WTC11 (cell line): ENCODE results near the gene TRAF3IP3. TPM values are rescaled to one million over a fixed set of nuclear protein-coding genes. Genes with fewer than 3 reads are reported as not detected.

Experiments used
- ATAC-seq: fragments of 200-7000 bp; cut with Tn5 transposase; 2 replicates; pipeline ENCODE4 v1.10.0; 2021; ENCODE audit warnings: mild to moderate bottlenecking, moderate library complexity
- CTCF ChIA-PET: fragments of 300-600 bp; sonication (Branson Sonifier 250); formaldehyde crosslinking; loops from one replicate; lab custom pipeline; 2021; ENCODE audit warnings: antibody characterized with exemption; lab: Charles Lee
- POLR2A ChIA-PET: fragments of 350-600 bp; sonication (Branson Sonifier 250); formaldehyde crosslinking; loops from one replicate; lab custom pipeline; 2021; ENCODE audit warnings: antibody characterized with exemption; lab: Charles Lee
- DNase-seq: peaks from one replicate; pipeline ENCODE4 v3.0.0; 2021; ENCODE audit warnings: low spot score
- H3K27ac Mint-ChIP-seq: 2 replicates; pipeline ENCODE4 v1.8.0; 2021; ENCODE audit warnings: mixed read lengths
- H3K27me3 Mint-ChIP-seq: 2 replicates; pipeline ENCODE4 v1.8.0; 2021; ENCODE audit warnings: low read depth, mild to moderate bottlenecking, moderate library complexity, mixed read lengths
- H3K36me3 Mint-ChIP-seq: 2 replicates; pipeline ENCODE4 v1.8.0; 2021; ENCODE audit warnings: mixed read lengths
- H3K4me1 Mint-ChIP-seq: 2 replicates; pipeline ENCODE4 v1.8.0; 2022; ENCODE audit warnings: mixed read lengths
- H3K4me3 Mint-ChIP-seq: 2 replicates; pipeline ENCODE4 v1.8.0; 2021; ENCODE audit warnings: mild to moderate bottlenecking, moderate library complexity, mixed read lengths
- H3K9me3 Mint-ChIP-seq: 2 replicates; pipeline ENCODE4 v1.8.0; 2021; ENCODE audit warnings: mixed read lengths
- CREB1 ChIP-seq: sonication (generic); formaldehyde crosslinking; IDR thresholded peaks from 2 replicates; pipeline ENCODE4 v1.8.0; 2023; ENCODE audit warnings: mild to moderate bottlenecking, missing genetic modification reagents
- CREM ChIP-seq: sonication (generic); formaldehyde crosslinking; IDR thresholded peaks from 2 replicates; pipeline ENCODE4 v1.8.1; 2022; ENCODE audit warnings: mild to moderate bottlenecking, missing genetic modification reagents, moderate library complexity
- MXD4 ChIP-seq: fragments of 250-450 bp; sonication (Bioruptor Pico); IDR thresholded peaks from 2 replicates; pipeline ENCODE4 v1.8.0; 2021; ENCODE audit warnings: mild to moderate bottlenecking, moderate library complexity, borderline replicate concordance
- NR2C2 ChIP-seq: sonication (generic); formaldehyde crosslinking; IDR thresholded peaks from 2 replicates; pipeline ENCODE4 v1.8.0; 2022; ENCODE audit warnings: mild to moderate bottlenecking, missing genetic modification reagents
- RELA ChIP-seq: sonication (generic); formaldehyde crosslinking; IDR thresholded peaks from 2 replicates; pipeline ENCODE4 v1.8.1; 2022; ENCODE audit warnings: missing genetic modification reagents, mild to moderate bottlenecking, borderline replicate concordance
- TEAD4 ChIP-seq: sonication (generic); formaldehyde crosslinking; IDR thresholded peaks from 2 replicates; pipeline ENCODE4 v1.8.0; 2022; ENCODE audit warnings: mild to moderate bottlenecking, missing genetic modification reagents
- total RNA-seq: library from RNA; stranded (reverse); gene quantifications from 3 replicates; pipeline ENCODE4 v1.2.3, GENCODE V29; 2021
- TF ChIP-seq, protein P1 (sequence below): sonication (generic); formaldehyde crosslinking; IDR thresholded peaks from 2 replicates; pipeline ENCODE4 v1.8.0; 2023; ENCODE audit warnings: mild to moderate bottlenecking, missing genetic modification reagents
- TF ChIP-seq, protein P2 (sequence below): sonication (generic); formaldehyde crosslinking; IDR thresholded peaks from 2 replicates; pipeline ENCODE4 v1.8.1; 2023; ENCODE audit warnings: mild to moderate bottlenecking, missing genetic modification reagents
- TF ChIP-seq, protein P3 (sequence below): sonication (generic); formaldehyde crosslinking; IDR thresholded peaks from 2 replicates; pipeline ENCODE4 v1.8.0; 2022; ENCODE audit warnings: mild to moderate bottlenecking, missing genetic modification reagents
- TF ChIP-seq, protein P4 (sequence below): sonication (generic); formaldehyde crosslinking; IDR thresholded peaks from 2 replicates; pipeline ENCODE4 v1.8.1; 2023; ENCODE audit warnings: mild to moderate bottlenecking, moderate library complexity, missing genetic modification reagents
- TF ChIP-seq, protein P5 (sequence below): fragments of 250-450 bp; sonication (Bioruptor Pico); IDR thresholded peaks from 2 replicates; pipeline ENCODE4 v1.9.0; 2021; ENCODE audit warnings: mild to moderate bottlenecking

TRAF3IP3 gene
- total RNA-seq, 1 experiment from 2014 or later: 0.74 TPM

DNA sequence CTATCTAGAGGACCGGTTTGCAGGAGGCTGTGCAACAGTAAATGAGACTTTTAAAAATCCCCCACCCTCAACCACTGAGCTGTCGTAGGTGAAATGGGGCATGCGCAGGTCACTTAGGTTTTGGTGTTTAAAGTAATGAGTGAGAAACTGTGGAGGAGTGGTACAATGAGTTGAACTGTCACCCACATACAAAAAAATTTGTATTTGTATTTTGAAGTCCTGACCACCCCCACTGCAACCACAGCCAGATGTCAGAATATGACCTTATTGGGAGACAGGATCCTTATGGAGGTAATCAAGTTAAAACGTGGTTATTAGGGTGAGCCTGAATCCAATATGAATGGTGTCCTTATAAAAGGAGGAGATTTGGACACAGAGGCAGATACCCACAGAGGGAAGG lies 51.7 kb downstream of the TRAF3IP3 start:
- no peak for TF ChIP-seq CREB1 (CRISPR knock-in tag)
- no peak for TF ChIP-seq NR2C2 (CRISPR knock-in tag)
- TF ChIP-seq, protein P1, sequence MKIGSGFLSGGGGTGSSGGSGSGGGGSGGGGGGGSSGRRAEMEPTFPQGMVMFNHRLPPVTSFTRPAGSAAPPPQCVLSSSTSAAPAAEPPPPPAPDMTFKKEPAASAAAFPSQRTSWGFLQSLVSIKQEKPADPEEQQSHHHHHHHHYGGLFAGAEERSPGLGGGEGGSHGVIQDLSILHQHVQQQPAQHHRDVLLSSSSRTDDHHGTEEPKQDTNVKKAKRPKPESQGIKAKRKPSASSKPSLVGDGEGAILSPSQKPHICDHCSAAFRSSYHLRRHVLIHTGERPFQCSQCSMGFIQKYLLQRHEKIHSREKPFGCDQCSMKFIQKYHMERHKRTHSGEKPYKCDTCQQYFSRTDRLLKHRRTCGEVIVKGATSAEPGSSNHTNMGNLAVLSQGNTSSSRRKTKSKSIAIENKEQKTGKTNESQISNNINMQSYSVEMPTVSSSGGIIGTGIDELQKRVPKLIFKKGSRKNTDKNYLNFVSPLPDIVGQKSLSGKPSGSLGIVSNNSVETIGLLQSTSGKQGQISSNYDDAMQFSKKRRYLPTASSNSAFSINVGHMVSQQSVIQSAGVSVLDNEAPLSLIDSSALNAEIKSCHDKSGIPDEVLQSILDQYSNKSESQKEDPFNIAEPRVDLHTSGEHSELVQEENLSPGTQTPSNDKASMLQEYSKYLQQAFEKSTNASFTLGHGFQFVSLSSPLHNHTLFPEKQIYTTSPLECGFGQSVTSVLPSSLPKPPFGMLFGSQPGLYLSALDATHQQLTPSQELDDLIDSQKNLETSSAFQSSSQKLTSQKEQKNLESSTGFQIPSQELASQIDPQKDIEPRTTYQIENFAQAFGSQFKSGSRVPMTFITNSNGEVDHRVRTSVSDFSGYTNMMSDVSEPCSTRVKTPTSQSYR: no peak
- no peak for TF ChIP-seq RELA (CRISPR knock-in tag)
- TF ChIP-seq, protein P2, sequence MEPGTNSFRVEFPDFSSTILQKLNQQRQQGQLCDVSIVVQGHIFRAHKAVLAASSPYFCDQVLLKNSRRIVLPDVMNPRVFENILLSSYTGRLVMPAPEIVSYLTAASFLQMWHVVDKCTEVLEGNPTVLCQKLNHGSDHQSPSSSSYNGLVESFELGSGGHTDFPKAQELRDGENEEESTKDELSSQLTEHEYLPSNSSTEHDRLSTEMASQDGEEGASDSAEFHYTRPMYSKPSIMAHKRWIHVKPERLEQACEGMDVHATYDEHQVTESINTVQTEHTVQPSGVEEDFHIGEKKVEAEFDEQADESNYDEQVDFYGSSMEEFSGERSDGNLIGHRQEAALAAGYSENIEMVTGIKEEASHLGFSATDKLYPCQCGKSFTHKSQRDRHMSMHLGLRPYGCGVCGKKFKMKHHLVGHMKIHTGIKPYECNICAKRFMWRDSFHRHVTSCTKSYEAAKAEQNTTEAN (CRISPR knock-in tag): no peak
- TF ChIP-seq, protein P3, sequence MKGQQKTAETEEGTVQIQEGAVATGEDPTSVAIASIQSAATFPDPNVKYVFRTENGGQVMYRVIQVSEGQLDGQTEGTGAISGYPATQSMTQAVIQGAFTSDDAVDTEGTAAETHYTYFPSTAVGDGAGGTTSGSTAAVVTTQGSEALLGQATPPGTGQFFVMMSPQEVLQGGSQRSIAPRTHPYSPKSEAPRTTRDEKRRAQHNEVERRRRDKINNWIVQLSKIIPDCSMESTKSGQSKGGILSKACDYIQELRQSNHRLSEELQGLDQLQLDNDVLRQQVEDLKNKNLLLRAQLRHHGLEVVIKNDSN: no peak
- no peak overlapping the region for H3K27ac Mint-ChIP-seq
- DNase-seq (no peak), ATAC-seq (no peak)
- POLR2A ChIA-PET: no interaction called here
- CTCF ChIA-PET: interaction anchor here (0.6 to 1.6 kb wide), 6 partner anchors 14 to 231 kb away, joined by 3 to 8 read pairs (median 3); no protein-coding TSS in a partner anchor
- no peaks in the 10 kb centered on the region for H3K36me3 Mint-ChIP-seq
- H3K9me3 Mint-ChIP-seq: no peaks in the 10 kb centered on the region
- peaks cover 17% of the 10 kb centered on the region for H3K4me1 Mint-ChIP-seq
- H3K4me3 Mint-ChIP-seq: no peak overlapping the region
- H3K27me3 Mint-ChIP-seq: no peaks in the 10 kb centered on the region; the same call in none of the 2 replicates

DNA sequence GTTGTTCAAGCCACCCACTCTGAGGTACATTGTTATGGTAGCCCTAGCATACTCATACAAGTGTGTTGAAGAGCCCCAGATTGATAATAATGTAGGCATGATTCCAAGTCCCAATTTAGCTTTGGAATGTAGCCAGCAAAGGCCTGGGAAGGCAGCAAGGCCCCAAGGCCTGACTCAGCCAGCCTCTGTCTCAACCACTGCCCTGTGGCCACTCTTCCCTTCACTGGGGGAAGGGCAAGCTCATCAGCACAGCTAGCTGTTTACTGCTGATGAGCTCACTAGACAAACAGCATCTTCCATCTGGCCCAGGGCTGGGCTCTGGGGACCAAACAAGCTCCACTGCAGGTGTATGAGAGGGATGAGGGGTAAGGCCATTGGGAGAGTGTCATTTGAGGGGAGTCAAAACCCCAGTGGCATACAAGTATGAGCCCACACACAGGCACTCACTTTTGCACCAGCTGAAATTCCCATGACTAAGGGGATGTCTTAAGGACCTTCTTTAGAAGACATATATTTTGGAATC lies 52.3 kb downstream of the TRAF3IP3 start:
- no peak for DNase-seq
- H3K27ac Mint-ChIP-seq: no peak overlapping the region
- CTCF ChIA-PET: interaction anchor here (0.6 to 1.6 kb wide), 7 partner anchors 13 to 231 kb away, joined by 3 to 8 read pairs (median 3); partner anchors contain the start of gene UTP25
- POLR2A ChIA-PET: no interaction called here
- ATAC-seq: no peak
- no peak overlapping the region for H3K4me3 Mint-ChIP-seq
- peaks cover 3% of the 10 kb centered on the region for H3K27me3 Mint-ChIP-seq
- H3K36me3 Mint-ChIP-seq: no peaks in the 10 kb centered on the region
- H3K4me1 Mint-ChIP-seq: peaks cover 17% of the 10 kb centered on the region
- TF ChIP-seq, protein P2 (CRISPR knock-in tag): no peak
- TF ChIP-seq MXD4 (CRISPR knock-in tag) (no peak), TEAD4 (CRISPR knock-in tag) (no peak), CREM (CRISPR knock-in tag) (no peak)
- TF ChIP-seq, protein P4, sequence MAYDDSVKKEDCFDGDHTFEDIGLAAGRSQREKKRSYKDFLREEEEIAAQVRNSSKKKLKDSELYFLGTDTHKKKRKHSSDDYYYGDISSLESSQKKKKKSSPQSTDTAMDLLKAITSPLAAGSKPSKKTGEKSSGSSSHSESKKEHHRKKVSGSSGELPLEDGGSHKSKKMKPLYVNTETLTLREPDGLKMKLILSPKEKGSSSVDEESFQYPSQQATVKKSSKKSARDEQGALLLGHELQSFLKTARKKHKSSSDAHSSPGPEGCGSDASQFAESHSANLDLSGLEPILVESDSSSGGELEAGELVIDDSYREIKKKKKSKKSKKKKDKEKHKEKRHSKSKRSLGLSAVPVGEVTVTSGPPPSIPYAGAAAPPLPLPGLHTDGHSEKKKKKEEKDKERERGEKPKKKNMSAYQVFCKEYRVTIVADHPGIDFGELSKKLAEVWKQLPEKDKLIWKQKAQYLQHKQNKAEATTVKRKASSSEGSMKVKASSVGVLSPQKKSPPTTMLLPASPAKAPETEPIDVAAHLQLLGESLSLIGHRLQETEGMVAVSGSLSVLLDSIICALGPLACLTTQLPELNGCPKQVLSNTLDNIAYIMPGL (CRISPR knock-in tag): no peak
- TF ChIP-seq, protein P5, sequence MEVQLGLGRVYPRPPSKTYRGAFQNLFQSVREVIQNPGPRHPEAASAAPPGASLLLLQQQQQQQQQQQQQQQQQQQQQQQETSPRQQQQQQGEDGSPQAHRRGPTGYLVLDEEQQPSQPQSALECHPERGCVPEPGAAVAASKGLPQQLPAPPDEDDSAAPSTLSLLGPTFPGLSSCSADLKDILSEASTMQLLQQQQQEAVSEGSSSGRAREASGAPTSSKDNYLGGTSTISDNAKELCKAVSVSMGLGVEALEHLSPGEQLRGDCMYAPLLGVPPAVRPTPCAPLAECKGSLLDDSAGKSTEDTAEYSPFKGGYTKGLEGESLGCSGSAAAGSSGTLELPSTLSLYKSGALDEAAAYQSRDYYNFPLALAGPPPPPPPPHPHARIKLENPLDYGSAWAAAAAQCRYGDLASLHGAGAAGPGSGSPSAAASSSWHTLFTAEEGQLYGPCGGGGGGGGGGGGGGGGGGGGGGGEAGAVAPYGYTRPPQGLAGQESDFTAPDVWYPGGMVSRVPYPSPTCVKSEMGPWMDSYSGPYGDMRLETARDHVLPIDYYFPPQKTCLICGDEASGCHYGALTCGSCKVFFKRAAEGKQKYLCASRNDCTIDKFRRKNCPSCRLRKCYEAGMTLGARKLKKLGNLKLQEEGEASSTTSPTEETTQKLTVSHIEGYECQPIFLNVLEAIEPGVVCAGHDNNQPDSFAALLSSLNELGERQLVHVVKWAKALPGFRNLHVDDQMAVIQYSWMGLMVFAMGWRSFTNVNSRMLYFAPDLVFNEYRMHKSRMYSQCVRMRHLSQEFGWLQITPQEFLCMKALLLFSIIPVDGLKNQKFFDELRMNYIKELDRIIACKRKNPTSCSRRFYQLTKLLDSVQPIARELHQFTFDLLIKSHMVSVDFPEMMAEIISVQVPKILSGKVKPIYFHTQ (CRISPR knock-in tag): no peak
- TF ChIP-seq, all 79 proteins: peak for 0
- no peaks in the 10 kb centered on the region for H3K9me3 Mint-ChIP-seq
